GM18517 (cell line): ENCODE data around the gene NBPF3.
A peak's percentile ranks its signal among the peaks of the same experiment; 100 is the strongest.
"Not testable (repeated sequence)": the region's sequence is repeated elsewhere in the genome, so short reads cannot be mapped to it uniquely, and the experiment has no call there.

Experiments used
- ATAC-seq: cut with Tn5 transposase; IDR thresholded peaks from one replicate; pipeline ENCODE4 v1.9.1; 2021; ENCODE audit warnings: mild to moderate bottlenecking, moderate library complexity; ENCODE audit not compliant: unreplicated experiment

Gene NBPF3, protein sequence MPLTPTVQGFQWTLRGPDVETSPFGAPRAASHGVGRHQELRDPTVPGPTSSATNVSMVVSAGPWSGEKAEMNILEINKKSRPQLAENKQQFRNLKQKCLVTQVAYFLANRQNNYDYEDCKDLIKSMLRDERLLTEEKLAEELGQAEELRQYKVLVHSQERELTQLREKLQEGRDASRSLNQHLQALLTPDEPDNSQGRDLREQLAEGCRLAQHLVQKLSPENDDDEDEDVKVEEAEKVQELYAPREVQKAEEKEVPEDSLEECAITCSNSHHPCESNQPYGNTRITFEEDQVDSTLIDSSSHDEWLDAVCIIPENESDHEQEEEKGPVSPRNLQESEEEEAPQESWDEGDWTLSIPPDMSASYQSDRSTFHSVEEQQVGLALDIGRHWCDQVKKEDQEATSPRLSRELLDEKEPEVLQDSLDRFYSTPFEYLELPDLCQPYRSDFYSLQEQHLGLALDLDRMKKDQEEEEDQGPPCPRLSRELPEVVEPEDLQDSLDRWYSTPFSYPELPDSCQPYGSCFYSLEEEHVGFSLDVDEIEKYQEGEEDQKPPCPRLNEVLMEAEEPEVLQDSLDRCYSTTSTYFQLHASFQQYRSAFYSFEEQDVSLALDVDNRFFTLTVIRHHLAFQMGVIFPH

DNA sequence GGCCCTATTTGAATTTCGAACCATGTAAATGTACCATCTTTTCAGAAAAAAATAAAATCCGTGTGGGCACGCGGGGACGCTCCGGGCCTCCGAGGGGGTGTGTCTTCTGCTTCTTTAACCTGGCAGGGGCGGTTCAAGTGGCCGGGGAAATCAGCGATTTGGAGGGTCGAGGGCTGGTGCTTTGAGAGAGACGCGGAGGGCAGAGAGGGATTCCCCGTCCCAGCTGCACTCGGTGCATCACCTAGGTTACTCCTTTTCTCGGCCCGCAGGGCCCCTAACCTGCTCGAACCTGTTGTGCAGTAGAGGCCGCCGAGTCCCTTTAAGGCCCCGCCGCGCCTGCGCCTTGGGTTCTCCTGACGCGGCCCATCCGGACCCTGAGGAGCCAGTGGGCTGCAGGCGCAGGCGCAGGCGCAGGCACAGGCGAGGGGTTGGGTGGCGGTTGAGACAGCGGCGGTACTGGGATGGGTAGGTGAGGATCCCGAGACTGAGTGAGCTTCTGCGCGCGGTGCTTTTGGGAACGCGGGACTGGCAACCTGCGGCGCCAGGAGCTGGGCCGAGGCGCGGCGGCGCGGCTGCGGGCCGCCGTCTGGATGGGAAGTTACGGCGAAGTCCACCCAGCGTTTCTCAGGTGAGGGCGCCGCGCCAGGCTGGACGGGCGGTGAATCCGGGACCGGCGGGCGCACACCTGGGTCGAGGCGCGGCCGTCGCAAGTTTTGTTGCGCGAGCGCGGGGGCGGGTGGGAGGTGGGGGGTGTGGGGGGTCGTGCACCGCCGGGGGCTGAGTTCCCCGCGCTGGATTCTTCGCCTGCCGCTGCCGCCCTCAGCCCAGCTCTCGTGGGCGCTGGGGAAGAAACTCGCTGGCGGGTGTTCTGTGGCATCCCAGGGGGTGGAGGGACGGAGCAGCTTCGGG lies at the start of gene NBPF3:
TSS of gene NBPF3 (plus strand) at position 417 of the 909 bp plus-strand sequence. CDS start 4,950 bp downstream, outside the sequence.
- peak; percentile 73 for ATAC-seq

GRCh38 chr1:21391497-21391896 lies 48.4 kb upstream of the NBPF3 start:
- no peak for ATAC-seq

GRCh38 chr1:21392587-21393263 lies 47.2 kb upstream of the NBPF3 start:
- ATAC-seq: no peak

- ATAC-seq: no peak
Observed at GRCh38 chr1:21396516-21396915, 43.4 kb upstream of the NBPF3 start.

- ATAC-seq: no peak
Observed at GRCh38 chr1:21397813-21398188, 42.1 kb upstream of the NBPF3 start.

DNA sequence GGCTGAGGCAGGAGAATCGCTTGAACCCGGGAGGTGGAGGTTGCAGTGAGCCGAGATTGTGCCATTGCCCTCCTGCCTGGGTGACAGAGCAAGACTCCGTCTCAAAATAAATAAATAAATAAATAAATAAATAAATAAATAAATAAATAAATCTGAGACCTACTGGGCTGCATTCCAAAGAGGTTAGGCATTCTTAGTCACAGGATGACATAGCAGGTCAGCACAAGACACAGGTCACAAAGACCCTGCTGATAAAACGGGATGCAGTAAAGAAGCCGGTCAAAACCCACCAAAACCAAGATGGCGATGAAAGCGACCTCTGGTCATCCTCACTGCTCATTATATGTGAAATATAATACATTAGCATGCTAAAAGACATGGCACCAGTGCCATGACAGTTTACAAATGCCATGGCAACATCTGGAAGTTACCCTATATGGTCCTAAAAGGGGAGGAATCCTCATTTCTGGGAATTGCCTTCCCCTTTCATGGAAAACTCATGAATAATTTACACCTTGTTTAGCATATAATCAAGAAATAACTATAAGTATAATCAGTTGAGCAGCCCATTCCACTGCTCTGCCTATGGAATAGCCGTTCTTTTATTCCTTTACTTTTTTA lies 38.1 kb upstream of the NBPF3 start:
- ATAC-seq: not testable (repeated sequence)

GRCh38 chr1:21406659-21407058 lies 33.3 kb upstream of the NBPF3 start:
- no peak for ATAC-seq

DNA sequence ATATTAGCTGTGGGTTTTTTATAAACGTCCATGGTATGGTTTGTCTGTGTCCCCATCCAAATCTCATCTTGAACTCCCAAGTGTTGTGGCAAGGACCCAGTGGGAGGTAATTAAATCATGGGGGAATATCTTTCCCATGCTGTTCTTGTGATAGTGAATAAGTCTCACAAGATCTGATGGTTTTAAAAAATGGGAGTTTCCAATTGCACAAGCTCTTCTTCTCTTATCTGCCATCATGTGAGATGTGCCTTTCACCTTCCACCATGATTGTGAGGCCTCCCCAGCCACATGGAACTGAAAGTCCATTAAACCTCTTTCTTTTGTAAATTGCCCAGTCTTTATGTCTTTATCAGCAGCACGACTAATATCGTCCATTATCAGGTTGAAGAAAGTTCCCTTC lies 30.0 kb upstream of the NBPF3 start:
- not testable (repeated sequence) for ATAC-seq

GRCh38 chr1:21414015-21414414 lies 25.9 kb upstream of the NBPF3 start:
- ATAC-seq: no peak

GRCh38 chr1:21420378-21420777 lies 19.6 kb upstream of the NBPF3 start:
- ATAC-seq: not testable (repeated sequence)

- ATAC-seq: not testable (repeated sequence)
Observed at GRCh38 chr1:21421307-21421706, 18.6 kb upstream of the NBPF3 start.

DNA sequence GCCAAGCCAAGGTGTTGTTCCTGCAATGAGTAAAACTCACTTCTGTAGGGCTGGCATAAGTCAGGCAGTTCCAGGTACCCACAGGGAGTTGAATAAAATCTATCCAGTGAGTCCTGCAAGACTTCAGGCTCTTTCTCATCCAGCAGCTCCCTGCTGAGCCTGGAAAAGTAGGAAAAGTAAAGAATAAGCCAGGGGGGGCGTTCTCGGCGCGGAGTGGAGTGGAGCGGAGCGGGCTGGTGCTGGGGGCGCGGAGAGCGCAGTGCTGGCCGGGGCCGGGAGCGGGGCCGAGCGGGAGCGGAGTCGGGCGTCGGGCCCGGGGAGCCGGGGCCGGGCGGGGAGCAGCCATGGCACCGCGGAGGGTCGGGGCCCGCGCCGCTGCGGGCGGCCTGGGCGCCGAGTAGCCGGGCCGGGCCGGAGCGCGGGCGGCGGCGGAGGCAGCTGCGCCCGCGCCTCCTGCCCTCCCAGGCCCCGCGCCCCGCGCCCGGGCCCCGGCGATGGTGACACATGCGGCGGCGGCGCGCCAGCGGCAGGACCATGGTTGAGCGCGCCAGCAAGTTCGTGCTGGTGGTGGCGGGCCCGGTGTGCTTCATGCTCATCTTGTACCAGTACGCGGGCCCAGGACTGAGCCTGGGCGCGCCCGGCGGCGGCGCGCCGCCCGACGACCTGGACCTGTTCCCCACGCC lies 12.0 kb upstream of the NBPF3 start:
- ATAC-seq: not testable (repeated sequence)

DNA sequence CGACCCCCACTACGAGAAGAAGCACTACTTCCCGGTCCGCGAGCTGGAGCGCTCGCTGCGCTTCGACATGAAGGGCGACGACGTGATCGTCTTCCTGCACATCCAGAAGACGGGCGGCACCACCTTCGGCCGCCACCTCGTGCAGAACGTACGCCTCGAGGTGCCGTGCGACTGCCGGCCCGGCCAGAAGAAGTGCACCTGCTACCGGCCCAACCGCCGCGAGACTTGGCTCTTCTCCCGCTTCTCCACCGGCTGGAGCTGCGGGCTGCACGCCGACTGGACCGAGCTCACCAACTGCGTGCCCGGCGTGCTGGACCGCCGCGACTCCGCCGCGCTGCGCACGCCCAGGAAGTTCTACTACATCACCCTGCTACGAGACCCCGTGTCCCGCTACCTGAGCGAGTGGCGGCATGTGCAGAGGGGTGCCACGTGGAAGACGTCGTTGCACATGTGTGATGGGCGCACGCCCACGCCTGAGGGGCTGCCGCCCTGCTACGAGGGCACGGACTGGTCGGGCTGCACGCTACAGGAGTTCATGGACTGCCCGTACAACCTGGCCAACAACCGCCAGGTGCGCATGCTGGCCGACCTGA lies 11.4 kb upstream of the NBPF3 start:
- ATAC-seq: not testable (repeated sequence)

GRCh38 chr1:21429210-21429609 lies 10.7 kb upstream of the NBPF3 start:
- ATAC-seq: not testable (repeated sequence)

DNA sequence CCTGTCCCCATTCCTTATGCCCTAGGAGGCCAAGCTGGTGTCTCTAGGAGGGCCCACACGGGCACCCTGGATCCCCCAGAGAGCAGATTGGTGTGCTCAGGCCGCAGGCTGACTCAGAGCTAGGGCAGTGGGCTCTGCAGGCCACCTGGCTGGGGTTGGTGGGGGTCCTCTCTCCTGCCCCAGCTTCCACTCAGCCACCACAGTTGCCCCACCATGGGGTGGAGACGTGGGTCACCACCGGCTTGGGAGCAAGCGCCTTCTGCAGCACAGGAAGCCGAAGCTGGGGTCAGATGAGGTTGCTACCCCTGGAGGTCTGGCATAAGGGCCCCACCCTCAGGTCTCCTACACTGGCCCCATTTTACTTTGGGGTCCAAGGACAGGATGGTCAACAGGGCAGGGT lies 9.1 kb upstream of the NBPF3 start:
- not testable (repeated sequence) for ATAC-seq

DNA sequence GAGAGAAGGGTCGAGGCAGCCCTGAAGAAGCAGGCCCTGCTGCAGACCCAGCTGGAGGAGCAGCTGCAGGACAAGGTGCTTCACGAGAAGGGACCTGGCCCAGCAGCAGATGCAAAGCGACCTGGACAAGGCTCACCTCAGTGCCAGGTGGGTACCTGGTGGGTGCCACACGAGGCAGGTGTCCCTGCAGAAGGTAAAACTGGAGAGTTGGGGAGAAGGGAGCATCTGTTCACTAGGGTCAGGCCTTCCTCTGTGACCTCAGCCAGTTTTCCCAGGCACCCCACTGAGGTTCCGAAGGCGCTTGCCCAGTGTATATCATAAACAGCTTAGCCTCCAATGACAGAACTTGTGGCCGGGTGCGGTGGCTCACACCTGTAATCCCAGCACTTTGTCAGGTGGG lies 5.5 kb upstream of the NBPF3 start:
- no peak for ATAC-seq

DNA sequence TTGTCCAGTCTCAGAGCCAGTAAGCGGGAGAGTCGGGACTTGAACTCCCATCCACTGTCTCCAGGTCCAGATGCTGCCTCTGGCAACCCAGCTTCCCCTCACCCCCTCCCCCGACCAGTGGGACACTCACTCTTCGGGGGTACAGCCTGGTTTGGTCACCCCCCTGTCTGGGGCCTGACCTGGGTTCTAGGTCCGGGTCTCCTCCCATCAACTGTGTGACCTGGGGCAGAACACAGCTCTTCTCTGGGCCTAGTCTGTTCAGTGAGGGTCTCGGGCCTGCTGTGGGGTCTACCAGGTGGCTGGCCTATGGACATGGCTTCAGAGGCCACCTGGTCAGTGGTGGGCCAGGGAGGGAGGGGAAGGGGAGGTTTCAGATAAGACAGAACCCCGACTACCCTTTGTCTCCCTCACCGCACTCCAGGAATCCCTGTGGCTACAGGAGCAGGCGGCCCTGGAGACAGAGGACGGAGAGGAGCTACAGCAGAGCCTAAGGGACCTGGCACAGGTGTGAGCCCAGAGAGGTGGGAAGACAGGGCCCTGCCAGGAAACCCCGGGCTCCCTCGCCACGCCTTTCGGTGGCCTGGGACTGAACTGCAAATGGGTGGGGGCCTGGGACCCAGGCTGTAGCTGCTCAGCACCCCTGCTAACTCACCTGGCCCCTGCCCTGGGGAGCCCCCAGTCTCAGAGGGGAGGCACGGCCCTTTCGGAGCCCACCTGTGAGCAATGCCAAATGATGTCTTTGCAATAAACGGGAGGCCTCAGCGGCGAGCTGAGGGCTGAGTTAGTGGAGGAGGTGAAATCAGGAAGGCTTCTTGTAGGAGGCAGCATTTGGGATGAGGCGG lies 4.1 kb upstream of the NBPF3 start:
- no peak for ATAC-seq
